Mesenchymal stem cell (in vitro differentiated cells and primary cell): Measurements from ENCODE around the gene PAPPA.

Experiments
- DNase-seq: peaks from one replicate; pipeline ENCODE4 v3.0.0-alpha.2; 2013
- H2AFZ ChIP-seq: one replicate; pipeline ENCODE4 v1.6.1; 2013; ENCODE audit warnings: low read depth, mild to moderate bottlenecking, control low read depth, inconsistent platforms, low read length, moderate library complexity
- H2AK5ac ChIP-seq: 2 replicates; pipeline ENCODE4 v1.6.1; 2013; ENCODE audit warnings: low read length, moderate library complexity, mild to moderate bottlenecking, inconsistent platforms; ENCODE audit not compliant: severe bottlenecking
- H2BK120ac ChIP-seq: one replicate; pipeline ENCODE4 v1.6.1; 2013; ENCODE audit warnings: low read depth, mild to moderate bottlenecking, inconsistent platforms, low read length, moderate library complexity
- H2BK12ac ChIP-seq, 2 experiments: one replicate each; pipeline ENCODE4 v1.6.1; 2013; ENCODE audit warnings: inconsistent platforms in 2 of 2, low read length in 2 of 2, mild to moderate bottlenecking in 2 of 2, moderate library complexity in 2 of 2, control low read depth in 1 of 2
- H2BK15ac ChIP-seq: one replicate; pipeline ENCODE4 v1.6.1; 2013; ENCODE audit warnings: mild to moderate bottlenecking, low read depth, inconsistent platforms; ENCODE audit not compliant: poor library complexity, severe bottlenecking
- H2BK5ac ChIP-seq: 2 replicates; pipeline ENCODE4 v1.6.1; 2013; ENCODE audit warnings: low read depth, mild to moderate bottlenecking, low read length, control low read depth, inconsistent platforms; ENCODE audit not compliant: poor library complexity, severe bottlenecking
- H3K14ac ChIP-seq, 2 experiments: one replicate each; pipeline ENCODE4 v1.6.1; 2013; ENCODE audit warnings: inconsistent platforms in 2 of 2, low read length in 2 of 2, control low read depth in 1 of 2, mild to moderate bottlenecking in 1 of 2, moderate library complexity in 1 of 2
- H3K18ac ChIP-seq, 2 experiments: one replicate each; pipeline ENCODE4 v1.6.1; 2013; ENCODE audit warnings: inconsistent platforms in 2 of 2, low read length in 2 of 2, control low read depth in 1 of 2, low read depth in 1 of 2, mild to moderate bottlenecking in 1 of 2
- H3K23ac ChIP-seq, 2 experiments: one replicate each; pipeline ENCODE4 v1.6.1; 2013; ENCODE audit warnings: inconsistent platforms in 2 of 2, low read length in 2 of 2, mild to moderate bottlenecking in 2 of 2, moderate library complexity in 2 of 2, control low read depth in 1 of 2
- H3K27ac ChIP-seq: 2 replicates; pipeline ENCODE4 v1.5.1; 2013; ENCODE audit warnings: mild to moderate bottlenecking, moderate library complexity, low read length, control low read depth, inconsistent platforms; ENCODE audit not compliant: poor library complexity, severe bottlenecking
- H3K27me3 ChIP-seq, 2 experiments: 2 replicates each; pipeline versions ENCODE4 v1.6.1 to v1.7.0; 2013; ENCODE audit warnings: low read length in 2 of 2, mild to moderate bottlenecking in 2 of 2, moderate library complexity in 2 of 2, control low read depth in 1 of 2, inconsistent platforms in 1 of 2; ENCODE audit not compliant: control insufficient read depth in 1 of 2, insufficient read depth in 1 of 2
- H3K36me3 ChIP-seq, 2 experiments: 2 replicates each; pipeline versions ENCODE4 v1.6.1 to v1.7.0; 2013; ENCODE audit warnings: low read length in 2 of 2, control low read depth in 1 of 2, inconsistent platforms in 1 of 2, low read depth in 1 of 2, mild to moderate bottlenecking in 1 of 2; ENCODE audit not compliant: insufficient read depth in 2 of 2, control insufficient read depth in 1 of 2
- H3K4ac ChIP-seq, 2 experiments: one replicate each; pipeline ENCODE4 v1.6.1; 2013; ENCODE audit warnings: inconsistent platforms in 2 of 2, low read length in 2 of 2, mild to moderate bottlenecking in 2 of 2, moderate library complexity in 2 of 2, control low read depth in 1 of 2, low read depth in 1 of 2
- H3K4me1 ChIP-seq: 2 replicates; pipeline ENCODE4 v1.6.1; 2013; ENCODE audit warnings: low read depth, low read length, control low read depth; ENCODE audit not compliant: control insufficient read depth, insufficient read depth
- H3K4me2 ChIP-seq: 2 replicates; pipeline ENCODE4 v1.6.1; 2013; ENCODE audit warnings: low read length, mild to moderate bottlenecking, inconsistent platforms; ENCODE audit not compliant: poor library complexity, severe bottlenecking
- H3K4me3 ChIP-seq, 2 experiments: 2 replicates each; pipeline versions ENCODE4 v1.5.1 to v1.7.0; 2013; ENCODE audit warnings: low read length in 2 of 2, mild to moderate bottlenecking in 2 of 2, control low read depth in 1 of 2, low read depth in 1 of 2; ENCODE audit not compliant: insufficient read depth in 1 of 2
- H3K79me1 ChIP-seq: replicated peaks from 2 replicates; pipeline ENCODE4 v1.6.1; 2013; ENCODE audit warnings: mild to moderate bottlenecking, control low read depth, low read length, inconsistent platforms; ENCODE audit not compliant: poor library complexity, severe bottlenecking
- H3K9ac ChIP-seq: 2 replicates; pipeline ENCODE4 v1.7.0; 2013; ENCODE audit warnings: mild to moderate bottlenecking, low read length, moderate library complexity
- H3K9me3 ChIP-seq: 2 replicates; pipeline ENCODE4 v1.7.0; 2013; ENCODE audit warnings: mild to moderate bottlenecking, low read length; ENCODE audit not compliant: control insufficient read depth
- H4K8ac ChIP-seq: one replicate; pipeline ENCODE4 v1.6.1; 2013; ENCODE audit warnings: inconsistent platforms, mild to moderate bottlenecking, low read length, moderate library complexity
- H4K91ac ChIP-seq: one replicate; pipeline ENCODE4 v1.6.1; 2013; ENCODE audit warnings: mild to moderate bottlenecking, low read length, inconsistent platforms
- WGBS: methylation state at CpG from one replicate; pipeline ENCODE4 v1.1.7; 2013; ENCODE audit warnings: mixed read lengths; 5-methylcytosine and 5-hydroxymethylcytosine counted together

Gene PAPPA

DNA sequence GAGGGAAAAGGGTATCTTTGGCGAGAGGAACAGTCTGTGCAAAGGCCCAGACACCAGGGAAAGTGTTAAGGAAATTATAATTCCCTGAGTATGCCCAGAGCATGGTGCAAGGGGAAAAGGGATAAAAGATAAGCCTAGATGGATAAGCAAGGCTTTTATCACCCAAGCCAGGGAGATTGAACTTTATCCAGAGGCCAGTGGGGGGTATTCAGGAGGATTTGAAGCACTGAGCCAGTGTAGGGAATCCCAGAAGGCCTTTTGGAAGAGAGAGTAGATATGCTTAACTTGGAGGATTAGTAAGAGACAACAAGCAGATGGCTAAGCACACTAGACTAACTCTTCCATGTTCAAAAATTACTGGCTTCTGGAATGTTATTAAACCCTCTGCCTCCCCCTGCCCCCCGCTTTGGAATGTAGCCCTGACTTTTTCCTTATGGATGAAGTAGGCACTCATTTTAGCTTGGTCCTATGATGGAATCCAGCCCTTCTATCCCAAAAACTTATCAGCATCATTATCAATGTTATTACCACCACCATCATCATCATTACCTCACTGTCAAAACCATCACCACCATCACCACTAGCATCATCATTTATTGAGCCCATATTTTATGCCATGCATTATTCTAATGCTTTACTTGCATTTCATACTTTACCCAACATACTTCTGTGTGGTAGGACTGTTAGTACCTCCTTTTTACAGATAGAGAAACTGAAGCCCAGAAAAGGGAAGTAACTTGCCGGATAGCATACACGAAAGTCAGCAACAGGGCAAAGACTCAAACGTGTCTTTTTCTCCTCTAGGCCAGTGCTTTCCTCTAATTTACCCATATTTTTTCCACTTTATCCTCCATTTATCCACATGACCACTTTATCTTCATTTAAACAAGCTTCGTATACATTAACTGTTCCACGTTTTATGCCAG is 237.0 kb downstream of the PAPPA start:
- Histone ChIP-seq H2BK120ac (no peak overlapping the region), H2BK5ac (peak overlapping the region; percentile 58), H3K27me3 (no peaks in the 10 kb centered on the region), H3K9ac (no peak overlapping the region), H4K91ac (no peak overlapping the region), H3K18ac (no peak overlapping the region), H3K23ac (no peak overlapping the region), H2AFZ (no peak overlapping the region), H3K9me3 (no peaks in the 10 kb centered on the region), H3K27ac (peak overlapping the region; percentile 69), H2BK15ac (no peak overlapping the region), H3K36me3 (peaks cover 12 to 97% of the 10 kb centered on the region in 2 experiments), H3K4me2 (no peak overlapping the region), H3K79me1 (no peaks in the 10 kb centered on the region), H3K4ac (no peak overlapping the region), H3K4me3 (no peak overlapping the region), H2BK12ac (no peak overlapping the region), H3K4me1 (peaks cover 16% of the 10 kb centered on the region), H3K14ac (no peak overlapping the region), H2AK5ac (peak overlapping the region; percentile 96), H4K8ac (no peak overlapping the region)
- 94% methylated on average over 7 of the region's 7 CpGs for WGBS
- DNase-seq, result no peak

DNA sequence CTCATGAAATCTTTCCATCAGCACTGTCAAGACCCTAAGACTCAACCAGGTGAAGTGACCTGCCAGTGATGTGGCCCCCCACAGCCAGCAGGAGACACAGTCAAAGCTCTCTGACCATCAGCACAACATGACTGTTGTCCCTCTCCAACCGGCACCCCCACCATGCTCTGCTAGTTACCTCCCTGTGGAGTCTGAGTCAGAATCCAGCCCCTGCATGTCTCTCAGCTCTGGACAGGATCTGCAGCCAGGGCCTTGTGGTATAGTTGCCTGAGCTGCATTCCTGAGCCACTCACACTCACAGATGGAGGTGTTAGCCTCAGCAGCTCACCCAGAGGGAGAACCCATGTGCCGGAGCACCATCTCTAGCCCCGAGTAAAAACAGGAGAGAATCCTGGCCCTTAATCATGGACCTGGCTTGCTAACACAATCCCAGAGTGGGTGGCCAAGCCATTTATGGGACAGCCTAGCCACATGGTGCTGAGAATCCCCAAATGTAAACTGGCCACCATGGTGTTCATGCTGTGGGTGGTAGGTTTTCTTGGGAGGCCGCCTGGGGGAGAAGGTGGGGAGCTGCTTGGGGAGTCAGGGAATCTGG is 237.8 kb downstream of the PAPPA start:
- no peak overlapping the region for H3K4me3 ChIP-seq
- no peak overlapping the region for H4K91ac ChIP-seq
- H2AFZ ChIP-seq, result no peak overlapping the region
- no peaks in the 10 kb centered on the region for H3K27me3 ChIP-seq
- H3K27ac ChIP-seq, result peak overlapping the region; percentile 53
- no peak overlapping the region for H2BK15ac ChIP-seq
- DNase-seq, result peak; percentile 52
- H3K18ac ChIP-seq, result peak overlapping the region in 1 of 2 experiments; percentile 19
- H2AK5ac ChIP-seq, result peak overlapping the region; percentile 34
- H3K79me1 ChIP-seq, result no peaks in the 10 kb centered on the region
- no peak overlapping the region for H3K4ac ChIP-seq
- 84% methylated on average over 4 of the region's 4 CpGs for WGBS
- no peak overlapping the region for H3K23ac ChIP-seq
- peaks cover 16% of the 10 kb centered on the region for H3K4me1 ChIP-seq
- no peak overlapping the region for H3K9ac ChIP-seq
- H4K8ac ChIP-seq, result no peak overlapping the region
- peaks cover 14 to 97% of the 10 kb centered on the region in 2 experiments for H3K36me3 ChIP-seq
- H3K14ac ChIP-seq, result no peak overlapping the region
- H2BK12ac ChIP-seq, result no peak overlapping the region
- H2BK5ac ChIP-seq, result no peak overlapping the region
- no peak overlapping the region for H3K4me2 ChIP-seq
- no peak overlapping the region for H2BK120ac ChIP-seq
- H3K9me3 ChIP-seq, result no peaks in the 10 kb centered on the region

- no peak overlapping the region for H2BK120ac ChIP-seq
Observed at GRCh38 chr9:116393198-116393597, 239.6 kb downstream of the PAPPA start.

GRCh38 chr9:116394070-116394469 is 240.5 kb downstream of the PAPPA start:
- H3K4me1 ChIP-seq, result peaks cover 8% of the 10 kb centered on the region
- 98% methylated on average over 6 of the region's 6 CpGs for WGBS
- peak overlapping the region; percentile 38 for H4K8ac ChIP-seq
- no peak overlapping the region for H3K27ac ChIP-seq
- no peaks in the 10 kb centered on the region for H3K9me3 ChIP-seq
- no peak overlapping the region for H2BK5ac ChIP-seq
- H3K79me1 ChIP-seq, result no peaks in the 10 kb centered on the region
- H2AFZ ChIP-seq, result no peak overlapping the region
- H2BK120ac ChIP-seq, result no peak overlapping the region
- no peak for DNase-seq
- H3K4me2 ChIP-seq, result no peak overlapping the region
- no peak overlapping the region for H2BK12ac ChIP-seq
- peaks cover 13 to 98% of the 10 kb centered on the region in 2 experiments for H3K36me3 ChIP-seq
- no peak overlapping the region for H3K4me3 ChIP-seq
- H3K4ac ChIP-seq, result no peak overlapping the region
- H3K14ac ChIP-seq, result no peak overlapping the region
- H2BK15ac ChIP-seq, result no peak overlapping the region
- no peak overlapping the region for H3K18ac ChIP-seq
- H4K91ac ChIP-seq, result no peak overlapping the region
- H3K27me3 ChIP-seq, result no peaks in the 10 kb centered on the region
- peak overlapping the region; percentile 41 for H2AK5ac ChIP-seq
- no peak overlapping the region for H3K9ac ChIP-seq
- H3K23ac ChIP-seq, result no peak overlapping the region

More at GRCh38 chr9:116393198-116393597, 239.6 kb downstream of the PAPPA start:
- H2BK12ac ChIP-seq, result no peak overlapping the region
- no peak overlapping the region for H3K14ac ChIP-seq
- no peak overlapping the region for H3K4me3 ChIP-seq
- no peak overlapping the region for H3K4me2 ChIP-seq
- no peak overlapping the region for H4K8ac ChIP-seq
- 100% methylated on average over 1 of the region's 1 CpG for WGBS
- no peak overlapping the region for H2BK5ac ChIP-seq
- no peak overlapping the region for H3K23ac ChIP-seq
- no peak overlapping the region for H3K27ac ChIP-seq
- no peaks in the 10 kb centered on the region for H3K9me3 ChIP-seq
- H2BK15ac ChIP-seq, result no peak overlapping the region
- peaks cover 13 to 97% of the 10 kb centered on the region in 2 experiments for H3K36me3 ChIP-seq
- H4K91ac ChIP-seq, result no peak overlapping the region
- no peak overlapping the region for H2AFZ ChIP-seq
- no peak overlapping the region for H3K9ac ChIP-seq
- no peak overlapping the region for H3K4ac ChIP-seq
- H3K27me3 ChIP-seq, result no peaks in the 10 kb centered on the region
- no peak overlapping the region for H3K18ac ChIP-seq
- H2AK5ac ChIP-seq, result no peak overlapping the region
- no peaks in the 10 kb centered on the region for H3K79me1 ChIP-seq
- H3K4me1 ChIP-seq, result peaks cover 8% of the 10 kb centered on the region
- DNase-seq, result no peak
